Small intestine (tissue), 7 donors: ENCODE measurements around the gene RCBTB1. TPM values are rescaled to one million over a fixed set of nuclear protein-coding genes. Genes with fewer than 3 reads are reported as not detected.
"Not testable (repeated sequence)": the region's sequence is repeated elsewhere in the genome, so short reads cannot be mapped to it uniquely, and the experiment has no call there.

Experiments used
- DNase-seq, 2 donors: peaks; one replicate each; pipeline versions ENCODE4 v3.0.0 to v3.0.0-alpha.2; 2013
- FAIRE-seq: peaks from 2 replicates; lab custom pipeline; 2012; peaks lifted over from hg19 to GRCh38; lab: Jason Lieb, UNC
- H3K27ac ChIP-seq, 3 donors: one replicate each; pipeline ENCODE4 v1.5.1; 2013; ENCODE audit warnings: low read length in 2 of 3, mild to moderate bottlenecking in 2 of 3, control low read depth in 1 of 3, inconsistent platforms in 1 of 3, low read depth in 1 of 3, moderate library complexity in 1 of 3
- H3K27me3 ChIP-seq, 3 donors: one replicate each; pipeline ENCODE4 v1.6.1; 2013; ENCODE audit warnings: low read length in 3 of 3, inconsistent platforms in 1 of 3; ENCODE audit not compliant: control insufficient read depth in 3 of 3, insufficient read depth in 3 of 3
- H3K36me3 ChIP-seq, 3 donors: one replicate each; pipeline ENCODE4 v1.6.1; 2013; ENCODE audit warnings: low read length in 3 of 3, inconsistent platforms in 1 of 3, low read depth in 1 of 3, mild to moderate bottlenecking in 1 of 3, moderate library complexity in 1 of 3; ENCODE audit not compliant: control insufficient read depth in 3 of 3, insufficient read depth in 2 of 3
- H3K4me1 ChIP-seq, 3 donors: one replicate each; pipeline ENCODE4 v1.6.1; 2013; ENCODE audit warnings: low read length in 2 of 3, inconsistent platforms in 1 of 3, low read depth in 1 of 3, mild to moderate bottlenecking in 1 of 3, moderate library complexity in 1 of 3; ENCODE audit not compliant: control insufficient read depth in 3 of 3, insufficient read depth in 2 of 3
- H3K4me3 ChIP-seq, 3 donors: one replicate each; pipeline ENCODE4 v1.5.1; 2013; ENCODE audit warnings: low read length in 3 of 3, control low read depth in 1 of 3, inconsistent platforms in 1 of 3, low read depth in 1 of 3, mild to moderate bottlenecking in 1 of 3, moderate library complexity in 1 of 3
- H3K9me3 ChIP-seq, 2 donors: one replicate each; pipeline ENCODE4 v1.6.1; 2013; ENCODE audit warnings: low read depth in 1 of 2, low read length in 1 of 2; ENCODE audit not compliant: control insufficient read depth in 2 of 2, insufficient read depth in 1 of 2
- WGBS, 3 donors: extraction: QIAGEN DNeasy Blood & Tissue Kit; methylation state at CpG; one replicate each; pipeline ENCODE4 v1.1.7; 2013; 5-methylcytosine and 5-hydroxymethylcytosine counted together
- polyA plus RNA-seq, 4 donors: library from polyadenylated mRNA; stranded (reverse) in 3 of 4; unstranded in 1 of 4; fragments of 200-250 nt in 3 of 4; fragments of 120-200 nt in 1 of 4; gene quantifications; one replicate each; pipeline versions ENCODE4 v1.2.1 to v1.2.3, GENCODE V29; 2013
- donor health status: healthy with polysubstance abuse.
- donor health status: control.
- donor health status: control.
- donor health status: Bipolar disorder and iron deficiency.
- donor health status: healthy.

RCBTB1 gene
- polyA plus RNA-seq, 4 donors, result 5.4 to 40.5 (median 6.3) TPM

GRCh38 chr13:49594576-49594975 is 9.2 kb upstream of the RCBTB1 start:
- no peak overlapping the region for H3K27ac ChIP-seq

DNA sequence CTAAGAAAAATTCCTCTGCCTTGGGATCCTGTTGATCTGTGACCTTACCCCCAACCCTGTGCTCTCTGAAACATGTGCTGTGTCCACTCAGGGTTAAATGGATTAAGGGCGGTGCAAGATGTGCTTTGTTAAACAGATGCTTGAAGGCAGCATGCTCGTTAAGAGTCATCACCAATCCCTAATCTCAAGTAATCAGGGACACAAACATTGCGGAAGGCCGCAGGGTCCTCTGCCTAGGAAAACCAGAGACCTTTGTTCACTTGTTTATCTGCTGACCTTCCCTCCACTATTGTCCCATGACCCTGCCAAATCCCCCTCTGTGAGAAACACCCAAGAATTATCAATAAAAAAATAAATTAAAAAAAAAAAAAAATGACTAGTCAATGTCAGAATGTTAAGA is 8.5 kb upstream of the RCBTB1 start:
- not testable (repeated sequence) for H3K27me3 ChIP-seq, H3K27ac ChIP-seq, DNase-seq, H3K4me1 ChIP-seq, H3K36me3 ChIP-seq, FAIRE-seq, H3K4me3 ChIP-seq, H3K9me3 ChIP-seq
- WGBS, 3 donors, result 70% methylated on average over 3 of the region's 4 CpGs; no CpG with 5 or more reads in 2 of the 3 donors

More at GRCh38 chr13:49594576-49594975, 9.2 kb upstream of the RCBTB1 start:
- H3K9me3 ChIP-seq, result no peaks in the 10 kb centered on the region
- FAIRE-seq (no peak), DNase-seq (no peak)
- H3K4me1 ChIP-seq, result no peaks in the 10 kb centered on the region
- no peak overlapping the region for H3K4me3 ChIP-seq
- H3K36me3 ChIP-seq, result no peaks in the 10 kb centered on the region
- no peaks in the 10 kb centered on the region for H3K27me3 ChIP-seq

GRCh38 chr13:49590714-49591113 is 5.4 kb upstream of the RCBTB1 start:
- WGBS, 3 donors, result 62 to 83% (median 76%) methylated on average over 3 of the region's 3 CpGs
- H3K27me3 ChIP-seq, H3K36me3 ChIP-seq, H3K9me3 ChIP-seq, H3K27ac ChIP-seq, H3K4me3 ChIP-seq, H3K4me1 ChIP-seq, FAIRE-seq, DNase-seq: not testable (repeated sequence)

GRCh38 chr13:49587311-49587847 is 2.0 kb upstream of the RCBTB1 start:
- FAIRE-seq, result no peak
- 53 to 54% (median 53%) methylated on average over 2 of the region's 2 CpGs for WGBS, 3 donors
- no peak overlapping the region for H3K27ac ChIP-seq

DNA sequence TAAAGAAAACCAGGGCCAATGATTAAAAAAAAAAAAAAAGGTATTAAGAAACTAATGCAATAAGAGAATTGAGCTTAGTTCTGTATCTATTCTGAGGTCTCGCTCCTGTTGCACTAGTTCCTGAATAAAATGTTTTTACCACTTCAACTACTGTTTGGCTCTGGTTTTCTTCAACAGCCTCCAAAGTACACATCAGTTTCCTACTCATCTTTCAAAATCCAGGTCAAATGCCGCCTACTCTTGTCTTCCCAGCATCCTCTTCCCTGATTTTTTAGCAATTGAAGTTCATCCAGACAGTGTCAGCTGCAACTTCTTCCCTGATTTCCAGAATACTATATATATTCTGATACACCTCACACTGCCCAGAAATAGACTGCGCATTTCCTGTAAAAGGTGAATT is 1.4 kb upstream of the RCBTB1 start:
- no peak for FAIRE-seq
- no peak for DNase-seq
- Histone ChIP-seq H3K4me3 (no peak overlapping the region), H3K9me3 (no peaks in the 10 kb centered on the region), H3K27me3 (no peaks in the 10 kb centered on the region), H3K36me3 (no peaks in the 10 kb centered on the region), H3K27ac (no peak overlapping the region), H3K4me1 (peaks cover 0 to 3% (median 0%) of the 10 kb centered on the region in 3 donors)
- WGBS, 3 donors, result 92 to 98% (median 96%) methylated on average over 3 of the region's 3 CpGs

More at GRCh38 chr13:49587311-49587847, 2.0 kb upstream of the RCBTB1 start:
- no peaks in the 10 kb centered on the region for H3K27me3 ChIP-seq
- H3K36me3 ChIP-seq, result no peaks in the 10 kb centered on the region
- no peak overlapping the region for H3K4me3 ChIP-seq
- no peaks in the 10 kb centered on the region for H3K9me3 ChIP-seq
- DNase-seq, result no peak
- H3K4me1 ChIP-seq, result peaks cover 0 to 3% (median 0%) of the 10 kb centered on the region in 3 donors

GRCh38 chr13:49584771-49585182 is 581 bp downstream of the RCBTB1 start:
- peaks cover 0 to 5% (median 0%) of the 10 kb centered on the region in 3 donors for H3K36me3 ChIP-seq
- WGBS, 3 donors, result 0 to 1% (median 1%) methylated on average over 16 of the region's 16 CpGs
- H3K4me3 ChIP-seq, result peak overlapping the region; percentile 68 to 94 (median 86)
- peaks cover 0 to 3% (median 0%) of the 10 kb centered on the region in 3 donors for H3K4me1 ChIP-seq
- no peaks in the 10 kb centered on the region for H3K9me3 ChIP-seq
- H3K27ac ChIP-seq, result peak overlapping the region in 2 of 3 donors; percentile 56 to 75
- DNase-seq (peak in 1 of 2 donors; percentile 37), FAIRE-seq (no peak)
- no peaks in the 10 kb centered on the region for H3K27me3 ChIP-seq

DNA sequence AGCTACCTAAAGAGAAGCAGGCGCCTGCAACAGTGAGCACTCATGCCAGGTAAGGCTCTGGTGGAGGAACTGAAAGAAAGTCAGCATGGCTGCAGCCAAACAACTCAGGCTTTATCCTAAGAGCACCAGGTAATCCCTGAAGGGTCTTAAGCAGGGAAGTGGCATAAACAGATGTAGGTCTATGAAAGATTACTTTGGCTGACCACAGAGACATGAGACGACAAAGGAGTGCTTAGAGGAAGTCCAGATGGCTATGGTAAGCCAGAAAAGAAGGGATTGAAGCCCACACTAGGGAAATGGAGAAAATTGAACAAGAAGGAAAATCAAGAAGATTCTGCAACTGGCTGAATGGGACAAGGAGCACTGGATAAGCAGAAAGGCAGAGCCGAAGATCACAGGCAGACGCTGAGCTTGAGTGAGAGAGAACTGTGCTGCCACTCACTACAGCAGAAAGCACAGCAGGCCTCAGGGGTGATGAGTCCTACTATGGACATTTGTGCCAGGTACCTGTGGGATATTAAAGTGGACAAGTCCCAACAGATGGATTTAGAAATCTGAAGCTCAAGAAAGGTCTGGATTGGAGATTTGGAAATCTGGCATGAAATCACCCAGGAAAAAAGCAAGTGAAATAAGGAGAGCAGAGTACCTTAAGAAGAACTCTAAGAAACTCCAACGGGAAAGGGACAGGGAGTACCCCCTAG is 4.2 kb downstream of the RCBTB1 start:
- H3K4me1 ChIP-seq, result peaks cover 0 to 2% (median 0%) of the 10 kb centered on the region in 3 donors
- H3K4me3 ChIP-seq, result no peak overlapping the region
- 88 to 94% (median 90%) methylated on average over 5 of the region's 5 CpGs for WGBS, 3 donors
- H3K27me3 ChIP-seq, result no peaks in the 10 kb centered on the region
- no peaks in the 10 kb centered on the region for H3K9me3 ChIP-seq
- peaks cover 0 to 8% (median 2%) of the 10 kb centered on the region in 3 donors for H3K36me3 ChIP-seq
- FAIRE-seq (no peak), DNase-seq (no peak)
- no peak overlapping the region for H3K27ac ChIP-seq

GRCh38 chr13:49579501-49579900 is 5.9 kb downstream of the RCBTB1 start:
- DNase-seq (no peak), FAIRE-seq (no peak)
- Histone ChIP-seq H3K27ac (no peak overlapping the region), H3K27me3 (no peaks in the 10 kb centered on the region), H3K9me3 (no peaks in the 10 kb centered on the region), H3K36me3 (peaks cover 0 to 8% (median 2%) of the 10 kb centered on the region in 3 donors), H3K4me1 (no peaks in the 10 kb centered on the region), H3K4me3 (no peak overlapping the region)
- 88 to 100% (median 97%) methylated on average over 3 of the region's 3 CpGs for WGBS, 3 donors
